ENCODE measurements around the gene ALDH7A1.

The ALDH7A1 gene

GRCh38 chr5:126591549-126591948 is 3.5 kb downstream of the ALDH7A1 start:
- no peak for FAIRE-seq
- no peak for DNase-seq (ENCODE audit: insufficient read length, low spot score)
- TF ChIP-seq CTCF (IDR thresholded peaks at IDR 0.05; ENCODE audit: insufficient read depth, missing control alignments): no peak

- DNase-seq (ENCODE audit: insufficient read length, low spot score): no peak
- no peak for TF ChIP-seq CTCF (IDR thresholded peaks at IDR 0.05; ENCODE audit: insufficient read depth, missing control alignments)
- no peak for FAIRE-seq
These were observed 5.3 kb downstream of the ALDH7A1 start for GRCh38 chr5:126589536-126590297.

- DNase-seq (ENCODE audit: insufficient read length, low spot score) (no peak), FAIRE-seq (no peak)
- no peak for TF ChIP-seq CTCF (IDR thresholded peaks at IDR 0.05; ENCODE audit: insufficient read depth, missing control alignments)
These were observed 7.2 kb downstream of the ALDH7A1 start for GRCh38 chr5:126587551-126588390.

GRCh38 chr5:126583761-126584160 is 11.3 kb downstream of the ALDH7A1 start:
- DNase-seq (ENCODE audit: insufficient read length, low spot score) (no peak), FAIRE-seq (no peak)
- TF ChIP-seq CTCF (IDR thresholded peaks at IDR 0.05; ENCODE audit: insufficient read depth, missing control alignments): no peak

- FAIRE-seq (no peak), DNase-seq (ENCODE audit: insufficient read length, low spot score) (no peak)
- no peak for TF ChIP-seq CTCF (IDR thresholded peaks at IDR 0.05; ENCODE audit: insufficient read depth, missing control alignments)
These were observed 15.3 kb downstream of the ALDH7A1 start for GRCh38 chr5:126579716-126580115.

- no peak for DNase-seq (ENCODE audit: insufficient read length, low spot score)
- no peak for FAIRE-seq
- TF ChIP-seq CTCF (IDR thresholded peaks at IDR 0.05; ENCODE audit: insufficient read depth, missing control alignments): no peak
These were observed 17.6 kb downstream of the ALDH7A1 start for GRCh38 chr5:126577415-126577814.

- no peak for TF ChIP-seq CTCF (IDR thresholded peaks at IDR 0.05; ENCODE audit: insufficient read depth, missing control alignments)
- DNase-seq (ENCODE audit: insufficient read length, low spot score) (no peak), FAIRE-seq (no peak)
These were observed 18.0 kb downstream of the ALDH7A1 start for GRCh38 chr5:126576974-126577373.

Measured in D721Med (cell line).